HepG2 (cell line): ENCODE results near the gene CUL1. TPM values are rescaled to one million over a fixed set of nuclear protein-coding genes. Genes with fewer than 3 reads are reported as not detected.

Experiments
- KMT2B ChIP-seq: IDR thresholded peaks from 2 replicates; pipeline ENCODE4 v1.6.1; 2016; ENCODE audit warnings: missing genetic modification reagents, missing compliant biosample characterization
- MTF2 ChIP-seq: sonication (generic); formaldehyde crosslinking; IDR thresholded peaks from 2 replicates; pipeline ENCODE4 v1.5.0; 2020; ENCODE audit warnings: missing genetic modification reagents, borderline replicate concordance
- NAIF1 ChIP-seq: sonication (generic); formaldehyde crosslinking; IDR thresholded peaks from 2 replicates; pipeline ENCODE4 v1.5.0; 2020; ENCODE audit warnings: mild to moderate bottlenecking, missing genetic modification reagents, borderline replicate concordance
- SMYD3 ChIP-seq: sonication (generic); formaldehyde crosslinking; IDR thresholded peaks from 2 replicates; pipeline ENCODE4 v1.8.1; 2023; ENCODE audit warnings: mild to moderate bottlenecking, missing genetic modification reagents
- SYNCRIP ChIP-seq: fragments of 200-400 bp; formaldehyde crosslinking; IDR thresholded peaks from 2 replicates; pipeline ENCODE4 v1.6.1; 2018; ENCODE audit warnings: mild to moderate bottlenecking, low read depth, low read length; ENCODE audit not compliant: insufficient read depth
- U2AF1 ChIP-seq: fragments of 200-400 bp; formaldehyde crosslinking; optimal IDR thresholded peaks from 2 replicates; pipeline ENCODE3; 2017; ENCODE audit warnings: mild to moderate bottlenecking, low read depth, low read length
- ZNF605 ChIP-seq: sonication (generic); formaldehyde crosslinking; IDR thresholded peaks from 2 replicates; pipeline ENCODE4 v1.8.0; 2022; ENCODE audit warnings: mild to moderate bottlenecking, missing genetic modification reagents
- ZNF614 ChIP-seq: IDR thresholded peaks from 2 replicates; pipeline ENCODE4 v1.6.1; 2018; ENCODE audit warnings: missing biosample characterization, missing genetic modification reagents, inconsistent platforms, borderline replicate concordance
- ZNF737 ChIP-seq: sonication (generic); formaldehyde crosslinking; IDR thresholded peaks from 2 replicates; pipeline ENCODE4 v1.5.0; 2020; ENCODE audit warnings: missing genetic modification reagents, mild to moderate bottlenecking, borderline replicate concordance
- polyA plus RNA-seq, 8 experiments: library from polyadenylated mRNA; depleted of rRNA in 3 of 8; stranded (reverse) in 7 of 8; unstranded in 1 of 8; fragments of >200 nt; fragmentation: Illumina TruSeq in 4 of 8; extraction: Trizol in 4 of 8; gene quantifications; 2 replicates each; pipeline versions ENCODE4 v1.2.1 to v1.2.3, GENCODE V29; 2011 to 2016; ENCODE audit warnings: low read depth in 4 of 8, missing spikeins in 1 of 8, mixed read lengths in 1 of 8; ENCODE audit not compliant: insufficient read depth in 1 of 8
- total RNA-seq, 5 experiments: library from RNA; depleted of rRNA; stranded (reverse); fragments of >200 nt; fragmentation: Illumina TruSeq; extraction: Trizol; gene quantifications; 2 replicates each; pipeline ENCODE4 v1.2.3, GENCODE V29; 2016; ENCODE audit warnings: low read depth in 1 of 5
- TF ChIP-seq, protein P1 (sequence below): sonication (generic); formaldehyde crosslinking; IDR thresholded peaks from 2 replicates; pipeline ENCODE4 v1.8.1; 2022; ENCODE audit warnings: mild to moderate bottlenecking, missing genetic modification reagents
- TF ChIP-seq, protein P2 (sequence below): sonication (generic); formaldehyde crosslinking; IDR thresholded peaks from 2 replicates; pipeline ENCODE4 v1.4.0; 2020; ENCODE audit warnings: low read depth, missing genetic modification reagents
- TF ChIP-seq, protein P3 (sequence below): sonication (generic); formaldehyde crosslinking; IDR thresholded peaks from 2 replicates; pipeline ENCODE4 v1.5.1; 2020; ENCODE audit warnings: mild to moderate bottlenecking, missing genetic modification reagents, moderate library complexity

The CUL1 gene
- total and polyA plus RNA-seq, 2 of the 13 experiments (the other 11 are each of a cell fraction or from before 2014, with no cell fraction given) = 30.1 to 45.9 TPM

DNA sequence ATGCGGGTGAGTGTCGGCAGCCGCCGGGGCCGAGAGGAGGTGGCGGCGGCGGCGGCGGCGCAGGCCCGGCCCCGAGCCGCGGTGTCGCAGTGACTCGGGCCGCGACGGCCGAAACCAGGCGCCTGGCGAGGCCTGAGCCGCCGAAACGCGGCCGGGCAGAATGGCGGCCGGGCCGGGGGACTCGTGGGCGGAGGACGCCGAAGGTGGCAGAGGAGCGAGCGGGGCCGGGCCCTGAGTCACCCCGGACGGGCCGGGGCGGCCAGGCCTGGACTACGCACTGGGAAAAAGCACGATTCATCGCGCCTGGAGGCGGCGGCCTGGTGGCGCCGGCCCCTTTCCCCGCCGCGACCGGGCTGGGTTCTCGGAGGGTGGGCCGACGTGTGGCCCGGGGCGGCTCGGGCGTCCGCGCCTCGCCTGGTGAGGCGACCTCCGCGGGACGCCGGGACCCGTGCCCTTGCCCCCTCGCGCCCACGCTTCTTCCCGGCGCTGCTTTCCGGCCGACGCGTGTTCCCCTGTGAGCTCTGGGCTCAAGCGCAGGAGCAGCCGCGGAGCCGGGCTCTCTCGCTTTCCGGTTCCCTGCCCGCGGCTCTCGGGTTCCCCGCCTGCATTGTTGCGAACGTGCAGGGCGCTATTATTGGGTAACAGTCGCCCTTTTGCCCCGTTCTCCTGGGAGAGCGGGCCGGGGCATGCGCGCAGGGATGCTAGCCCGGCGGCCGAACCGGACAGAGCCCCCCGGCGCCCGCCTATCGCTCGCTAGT lies 500 bp downstream of the CUL1 start (continued):
- TF ChIP-seq NAIF1 (CRISPR knock-in tag) (no peak), ZNF605 (CRISPR knock-in tag) (peak; percentile 82; the same call in 1 of the 2 replicates), SMYD3 (0 out of 2 replicates have a peak, but pooled peaks have one; percentile 36), KMT2B (CRISPR knock-in tag) (peak; percentile 72; the same call in 1 of the 2 replicates), ZNF614 (0 out of 2 replicates have a peak, but pooled peaks have one; percentile 24), MTF2 (CRISPR knock-in tag) (no peak), ZNF737 (CRISPR knock-in tag) (0 out of 2 replicates have a peak, but pooled peaks have one; percentile 40), SYNCRIP (no peak), U2AF1 (no peak)
- TF ChIP-seq, protein P1, sequence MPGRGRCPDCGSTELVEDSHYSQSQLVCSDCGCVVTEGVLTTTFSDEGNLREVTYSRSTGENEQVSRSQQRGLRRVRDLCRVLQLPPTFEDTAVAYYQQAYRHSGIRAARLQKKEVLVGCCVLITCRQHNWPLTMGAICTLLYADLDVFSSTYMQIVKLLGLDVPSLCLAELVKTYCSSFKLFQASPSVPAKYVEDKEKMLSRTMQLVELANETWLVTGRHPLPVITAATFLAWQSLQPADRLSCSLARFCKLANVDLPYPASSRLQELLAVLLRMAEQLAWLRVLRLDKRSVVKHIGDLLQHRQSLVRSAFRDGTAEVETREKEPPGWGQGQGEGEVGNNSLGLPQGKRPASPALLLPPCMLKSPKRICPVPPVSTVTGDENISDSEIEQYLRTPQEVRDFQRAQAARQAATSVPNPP (CRISPR knock-in tag) = no peak; the same call in 1 of the 2 replicates
- TF ChIP-seq, protein P2, sequence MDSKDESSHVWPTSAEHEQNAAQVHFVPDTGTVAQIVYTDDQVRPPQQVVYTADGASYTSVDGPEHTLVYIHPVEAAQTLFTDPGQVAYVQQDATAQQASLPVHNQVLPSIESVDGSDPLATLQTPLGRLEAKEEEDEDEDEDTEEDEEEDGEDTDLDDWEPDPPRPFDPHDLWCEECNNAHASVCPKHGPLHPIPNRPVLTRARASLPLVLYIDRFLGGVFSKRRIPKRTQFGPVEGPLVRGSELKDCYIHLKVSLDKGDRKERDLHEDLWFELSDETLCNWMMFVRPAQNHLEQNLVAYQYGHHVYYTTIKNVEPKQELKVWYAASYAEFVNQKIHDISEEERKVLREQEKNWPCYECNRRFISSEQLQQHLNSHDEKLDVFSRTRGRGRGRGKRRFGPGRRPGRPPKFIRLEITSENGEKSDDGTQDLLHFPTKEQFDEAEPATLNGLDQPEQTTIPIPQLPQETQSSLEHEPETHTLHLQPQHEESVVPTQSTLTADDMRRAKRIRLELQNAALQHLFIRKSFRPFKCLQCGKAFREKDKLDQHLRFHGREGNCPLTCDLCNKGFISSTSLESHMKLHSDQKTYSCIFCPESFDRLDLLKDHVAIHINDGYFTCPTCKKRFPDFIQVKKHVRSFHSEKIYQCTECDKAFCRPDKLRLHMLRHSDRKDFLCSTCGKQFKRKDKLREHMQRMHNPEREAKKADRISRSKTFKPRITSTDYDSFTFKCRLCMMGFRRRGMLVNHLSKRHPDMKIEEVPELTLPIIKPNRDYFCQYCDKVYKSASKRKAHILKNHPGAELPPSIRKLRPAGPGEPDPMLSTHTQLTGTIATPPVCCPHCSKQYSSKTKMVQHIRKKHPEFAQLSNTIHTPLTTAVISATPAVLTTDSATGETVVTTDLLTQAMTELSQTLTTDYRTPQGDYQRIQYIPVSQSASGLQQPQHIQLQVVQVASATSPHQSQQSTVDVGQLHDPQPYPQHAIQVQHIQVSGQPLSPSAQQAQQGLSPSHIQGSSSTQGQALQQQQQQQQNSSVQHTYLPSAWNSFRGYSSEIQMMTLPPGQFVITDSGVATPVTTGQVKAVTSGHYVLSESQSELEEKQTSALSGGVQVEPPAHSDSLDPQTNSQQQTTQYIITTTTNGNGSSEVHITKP (CRISPR knock-in tag) = no peak
- TF ChIP-seq, protein P3, sequence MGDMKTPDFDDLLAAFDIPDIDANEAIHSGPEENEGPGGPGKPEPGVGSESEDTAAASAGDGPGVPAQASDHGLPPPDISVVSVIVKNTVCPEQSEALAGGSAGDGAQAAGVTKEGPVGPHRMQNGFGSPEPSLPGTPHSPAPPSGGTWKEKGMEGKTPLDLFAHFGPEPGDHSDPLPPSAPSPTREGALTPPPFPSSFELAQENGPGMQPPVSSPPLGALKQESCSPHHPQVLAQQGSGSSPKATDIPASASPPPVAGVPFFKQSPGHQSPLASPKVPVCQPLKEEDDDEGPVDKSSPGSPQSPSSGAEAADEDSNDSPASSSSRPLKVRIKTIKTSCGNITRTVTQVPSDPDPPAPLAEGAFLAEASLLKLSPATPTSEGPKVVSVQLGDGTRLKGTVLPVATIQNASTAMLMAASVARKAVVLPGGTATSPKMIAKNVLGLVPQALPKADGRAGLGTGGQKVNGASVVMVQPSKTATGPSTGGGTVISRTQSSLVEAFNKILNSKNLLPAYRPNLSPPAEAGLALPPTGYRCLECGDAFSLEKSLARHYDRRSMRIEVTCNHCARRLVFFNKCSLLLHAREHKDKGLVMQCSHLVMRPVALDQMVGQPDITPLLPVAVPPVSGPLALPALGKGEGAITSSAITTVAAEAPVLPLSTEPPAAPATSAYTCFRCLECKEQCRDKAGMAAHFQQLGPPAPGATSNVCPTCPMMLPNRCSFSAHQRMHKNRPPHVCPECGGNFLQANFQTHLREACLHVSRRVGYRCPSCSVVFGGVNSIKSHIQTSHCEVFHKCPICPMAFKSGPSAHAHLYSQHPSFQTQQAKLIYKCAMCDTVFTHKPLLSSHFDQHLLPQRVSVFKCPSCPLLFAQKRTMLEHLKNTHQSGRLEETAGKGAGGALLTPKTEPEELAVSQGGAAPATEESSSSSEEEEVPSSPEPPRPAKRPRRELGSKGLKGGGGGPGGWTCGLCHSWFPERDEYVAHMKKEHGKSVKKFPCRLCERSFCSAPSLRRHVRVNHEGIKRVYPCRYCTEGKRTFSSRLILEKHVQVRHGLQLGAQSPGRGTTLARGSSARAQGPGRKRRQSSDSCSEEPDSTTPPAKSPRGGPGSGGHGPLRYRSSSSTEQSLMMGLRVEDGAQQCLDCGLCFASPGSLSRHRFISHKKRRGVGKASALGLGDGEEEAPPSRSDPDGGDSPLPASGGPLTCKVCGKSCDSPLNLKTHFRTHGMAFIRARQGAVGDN = peak; percentile 76
